CD4-positive, alpha-beta T cell treated with Interleukin-15 for 1 hour (primary cell): ENCODE data around the gene FIBCD1.
"Not testable (repeated sequence)": the region's sequence is repeated elsewhere in the genome, so short reads cannot be mapped to it uniquely, and the experiment has no call there.

ENCODE experiments used
- DNase-seq: peaks from one replicate; pipeline ENCODE4 v3.0.0-alpha.2; 2020

FIBCD1 gene

GRCh38 chr9:130973686-130974281 lies 34.7 kb upstream of the FIBCD1 start:
- DNase-seq = no peak

- no peak for DNase-seq
These were observed 34.1 kb upstream of the FIBCD1 start for GRCh38 chr9:130972957-130973685.

GRCh38 chr9:130972277-130972956 lies 33.4 kb upstream of the FIBCD1 start:
- no peak for DNase-seq

GRCh38 chr9:130971294-130971849 lies 32.3 kb upstream of the FIBCD1 start:
- DNase-seq = no peak

- DNase-seq = no peak
These were observed 31.8 kb upstream of the FIBCD1 start for GRCh38 chr9:130970855-130971254.

- DNase-seq = no peak
These were observed 31.0 kb upstream of the FIBCD1 start for GRCh38 chr9:130970052-130970451.

- DNase-seq = no peak
These were observed 26.6 kb upstream of the FIBCD1 start for GRCh38 chr9:130965680-130966079.

GRCh38 chr9:130963916-130964315 lies 24.9 kb upstream of the FIBCD1 start:
- no peak for DNase-seq

- no peak for DNase-seq
These were observed 24.4 kb upstream of the FIBCD1 start for GRCh38 chr9:130963337-130963908.

- DNase-seq = no peak
These were observed 23.6 kb upstream of the FIBCD1 start for GRCh38 chr9:130962418-130963316.

GRCh38 chr9:130961511-130962300 lies 22.7 kb upstream of the FIBCD1 start:
- no peak for DNase-seq

GRCh38 chr9:130960522-130961378 lies 21.7 kb upstream of the FIBCD1 start:
- no peak for DNase-seq

- no peak for DNase-seq
These were observed 20.8 kb upstream of the FIBCD1 start for GRCh38 chr9:130959809-130960334.

- DNase-seq = not testable (repeated sequence)
These were observed 19.5 kb upstream of the FIBCD1 start for GRCh38 chr9:130958564-130958963.

GRCh38 chr9:130957451-130958203 lies 18.6 kb upstream of the FIBCD1 start:
- no peak for DNase-seq

GRCh38 chr9:130956636-130957450 lies 17.8 kb upstream of the FIBCD1 start:
- no peak for DNase-seq

GRCh38 chr9:130955947-130956621 lies 17.0 kb upstream of the FIBCD1 start:
- DNase-seq = no peak

GRCh38 chr9:130954925-130955324 lies 15.9 kb upstream of the FIBCD1 start:
- DNase-seq = not testable (repeated sequence)
